ENCODE results near the gene TRIP12. TPM values are rescaled to one million over a fixed set of nuclear protein-coding genes. Genes with fewer than 3 reads are reported as not detected.

The TRIP12 gene
- total RNA-seq, 2 experiments from 2014 or later, result 151 to 178 TPM

DNA sequence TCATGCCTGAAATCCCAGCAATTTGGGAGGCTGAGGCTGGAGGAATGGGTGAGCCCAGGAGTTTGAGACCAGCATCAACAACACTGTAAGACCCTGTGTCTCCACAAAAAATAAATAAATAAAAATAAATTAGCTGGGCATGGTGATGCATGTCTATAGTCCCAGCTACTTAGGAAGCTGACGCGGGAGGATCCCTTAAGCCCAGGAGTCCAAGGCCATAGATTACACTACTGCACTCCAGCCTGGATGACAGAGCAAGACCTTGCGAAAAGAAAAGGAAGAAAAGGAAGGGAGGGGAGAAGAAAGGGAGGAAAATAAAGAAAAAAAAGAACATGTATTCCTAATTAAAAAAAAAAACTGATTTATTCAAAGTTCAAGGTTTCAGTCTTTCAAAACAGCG, 78.2 kb downstream of the TRIP12 start:
- Mint-ChIP-seq H3K9me3 (no peaks in the 10 kb centered on the region), H3K4me3 (no peak overlapping the region), H3K27me3 (no peaks in the 10 kb centered on the region), H3K36me3 (ENCODE audit: low read depth) (peaks cover 65% of the 10 kb centered on the region), H3K4me1 (ENCODE audit: low read depth) (peaks cover 62% of the 10 kb centered on the region), H3K27ac (peak overlapping the region; percentile 45)
- DNase-seq, result no peak
- H3K36me3 ChIP-seq (ENCODE audit: insufficient read depth, low read length), result peaks cover 24% of the 10 kb centered on the region
- H3K9me3 ChIP-seq (ENCODE audit: control insufficient read depth in 1 of 2, insufficient read depth in 1 of 2, low read length in 2 of 2), result no peaks in the 10 kb centered on the region
- H3K4me1 ChIP-seq (ENCODE audit: insufficient read depth, low read length), result no peaks in the 10 kb centered on the region
- no peak overlapping the region for H3K4me3 ChIP-seq (ENCODE audit: low read length)
- intact Hi-C loops (cut with DNase I, micrococcal nuclease), result no loop called here
- ChIA-PET CTCF (no interaction called here), POLR2A (interaction anchor here (1.0 kb wide), 1 partner anchor 10 kb away, joined by 3 read pairs; no protein-coding TSS in a partner anchor)
- H3K27ac ChIP-seq (ENCODE audit: low read depth in 1 of 2, low read length in 2 of 2), result no peak overlapping the region
- no peaks in the 10 kb centered on the region for H3K27me3 ChIP-seq (ENCODE audit: control insufficient read depth in 1 of 2, insufficient read depth in 2 of 2, low read length in 2 of 2)
- TF ChIP-seq, protein P1, sequence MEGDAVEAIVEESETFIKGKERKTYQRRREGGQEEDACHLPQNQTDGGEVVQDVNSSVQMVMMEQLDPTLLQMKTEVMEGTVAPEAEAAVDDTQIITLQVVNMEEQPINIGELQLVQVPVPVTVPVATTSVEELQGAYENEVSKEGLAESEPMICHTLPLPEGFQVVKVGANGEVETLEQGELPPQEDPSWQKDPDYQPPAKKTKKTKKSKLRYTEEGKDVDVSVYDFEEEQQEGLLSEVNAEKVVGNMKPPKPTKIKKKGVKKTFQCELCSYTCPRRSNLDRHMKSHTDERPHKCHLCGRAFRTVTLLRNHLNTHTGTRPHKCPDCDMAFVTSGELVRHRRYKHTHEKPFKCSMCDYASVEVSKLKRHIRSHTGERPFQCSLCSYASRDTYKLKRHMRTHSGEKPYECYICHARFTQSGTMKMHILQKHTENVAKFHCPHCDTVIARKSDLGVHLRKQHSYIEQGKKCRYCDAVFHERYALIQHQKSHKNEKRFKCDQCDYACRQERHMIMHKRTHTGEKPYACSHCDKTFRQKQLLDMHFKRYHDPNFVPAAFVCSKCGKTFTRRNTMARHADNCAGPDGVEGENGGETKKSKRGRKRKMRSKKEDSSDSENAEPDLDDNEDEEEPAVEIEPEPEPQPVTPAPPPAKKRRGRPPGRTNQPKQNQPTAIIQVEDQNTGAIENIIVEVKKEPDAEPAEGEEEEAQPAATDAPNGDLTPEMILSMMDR (IDR thresholded peaks at IDR 0.05), result no peak
- no peak for ATAC-seq (ENCODE audit: poor library complexity)

DNA sequence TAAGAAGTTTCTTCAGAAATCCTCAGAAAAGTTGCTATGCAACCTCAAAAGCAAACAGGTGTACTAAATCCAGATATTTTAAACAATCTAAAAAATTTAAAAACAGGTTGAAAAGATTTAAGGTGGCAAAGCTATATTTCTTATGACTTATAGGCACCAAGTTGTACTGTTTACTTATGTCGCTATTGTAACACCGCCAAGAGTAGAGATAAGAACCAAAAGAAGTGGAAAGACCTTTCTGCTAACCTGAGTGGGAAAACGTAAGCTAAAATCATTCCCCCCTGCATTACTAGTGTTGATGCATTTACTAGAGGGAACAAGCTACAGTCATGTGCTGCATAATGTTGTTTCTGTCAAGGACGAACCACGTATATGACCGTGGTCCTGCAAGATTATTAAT, 83.1 kb downstream of the TRIP12 start:
- ChIA-PET POLR2A (interaction anchor here (1.0 to 7.4 kb wide), 2 partner anchors 12 to 83 kb away, joined by 3 to 86 read pairs; partner anchors contain the start of gene TRIP12), CTCF (interaction anchor here (1.6 kb wide), 1 partner anchor 18 kb away, joined by 4 read pairs; no protein-coding TSS in a partner anchor)
- Mint-ChIP-seq H3K27ac (peak overlapping the region; percentile 85), H3K27me3 (no peaks in the 10 kb centered on the region), H3K4me1 (ENCODE audit: low read depth) (peaks cover 79% of the 10 kb centered on the region), H3K4me3 (no peak overlapping the region), H3K9me3 (no peaks in the 10 kb centered on the region), H3K36me3 (ENCODE audit: low read depth) (peaks cover 67% of the 10 kb centered on the region)
- intact Hi-C loops (cut with DNase I, micrococcal nuclease), result no loop called here
- H3K9me3 ChIP-seq (ENCODE audit: control insufficient read depth in 1 of 2, insufficient read depth in 1 of 2, low read length in 2 of 2), result no peaks in the 10 kb centered on the region
- DNase-seq (no peak), ATAC-seq (ENCODE audit: poor library complexity) (no peak)
- TF ChIP-seq, protein P1 (IDR thresholded peaks at IDR 0.05), result no peak
- no peak overlapping the region for H3K27ac ChIP-seq (ENCODE audit: low read depth in 1 of 2, low read length in 2 of 2)
- peaks cover 17% of the 10 kb centered on the region for H3K4me1 ChIP-seq (ENCODE audit: insufficient read depth, low read length)
- peaks cover 23% of the 10 kb centered on the region for H3K36me3 ChIP-seq (ENCODE audit: insufficient read depth, low read length)
- H3K27me3 ChIP-seq (ENCODE audit: control insufficient read depth in 1 of 2, insufficient read depth in 2 of 2, low read length in 2 of 2), result no peaks in the 10 kb centered on the region
- no peak overlapping the region for H3K4me3 ChIP-seq (ENCODE audit: low read length)

DNA sequence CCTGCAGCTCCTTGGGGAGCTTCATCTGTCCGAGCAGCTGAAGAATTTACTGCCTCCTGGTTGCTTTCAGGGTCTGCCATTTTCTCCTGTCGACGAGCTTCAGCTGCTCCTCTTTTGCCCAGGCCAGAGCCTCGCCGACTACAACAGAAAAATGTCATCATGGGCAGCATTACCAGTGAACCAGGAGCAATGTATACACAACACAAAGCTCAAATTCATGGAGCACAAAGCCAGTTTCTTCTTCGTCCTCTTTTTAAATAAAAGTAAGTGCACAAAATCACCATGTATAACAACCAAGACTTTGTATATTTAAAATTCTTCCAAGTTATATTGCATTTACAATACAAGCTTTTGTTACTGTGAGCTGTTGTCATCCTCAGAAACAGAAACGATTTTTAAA, 85.0 kb downstream of the TRIP12 start:
- ATAC-seq (ENCODE audit: poor library complexity) (no peak), DNase-seq (no peak)
- no peak overlapping the region for H3K4me3 ChIP-seq (ENCODE audit: low read length)
- intact Hi-C loops (cut with DNase I, micrococcal nuclease), result loop anchor here in 1 of 2 experiments (2.0 kb wide), 1 partner anchor 16 kb away; no protein-coding TSS in a partner anchor
- TF ChIP-seq, protein P1 (IDR thresholded peaks at IDR 0.05), result no peak
- Mint-ChIP-seq H3K36me3 (ENCODE audit: low read depth) (peaks cover 75% of the 10 kb centered on the region), H3K27ac (peak overlapping the region; percentile 85), H3K9me3 (no peaks in the 10 kb centered on the region), H3K27me3 (no peaks in the 10 kb centered on the region), H3K4me1 (ENCODE audit: low read depth) (peaks cover 82% of the 10 kb centered on the region), H3K4me3 (peak overlapping the region; percentile 55)
- peaks cover 21% of the 10 kb centered on the region for H3K4me1 ChIP-seq (ENCODE audit: insufficient read depth, low read length)
- H3K9me3 ChIP-seq (ENCODE audit: control insufficient read depth in 1 of 2, insufficient read depth in 1 of 2, low read length in 2 of 2), result no peaks in the 10 kb centered on the region
- H3K27me3 ChIP-seq (ENCODE audit: control insufficient read depth in 1 of 2, insufficient read depth in 2 of 2, low read length in 2 of 2), result no peaks in the 10 kb centered on the region
- peaks cover 23% of the 10 kb centered on the region for H3K36me3 ChIP-seq (ENCODE audit: insufficient read depth, low read length)
- POLR2A ChIA-PET, result interaction anchor here (1.0 to 7.4 kb wide), 3 partner anchors 14 to 85 kb away, joined by 4 to 86 read pairs (median 22); partner anchors contain the start of genes FBXO36 and TRIP12
- CTCF ChIA-PET, result interaction anchor here (1.0 to 1.1 kb wide), 2 partner anchors 36 to 74 kb away, joined by 3 to 4 read pairs; no protein-coding TSS in a partner anchor
- H3K27ac ChIP-seq (ENCODE audit: low read depth in 1 of 2, low read length in 2 of 2), result no peak overlapping the region
